K562 (cell line): ENCODE results near the gene DDIT3. TPM values are rescaled to one million over a fixed set of nuclear protein-coding genes. Genes with fewer than 3 reads are reported as not detected.

Experiments used
- ADNP ChIP-seq: fragments of 200-800 bp; sonication (Bioruptor generic); IDR thresholded peaks from 2 replicates; pipeline ENCODE4 v1.6.1; 2016; ENCODE audit warnings: missing genetic modification characterization, missing compliant biosample characterization
- ARNT ChIP-seq, 2 experiments: fragments of 450-650 bp; IDR thresholded peaks; 2 replicates each; pipeline ENCODE4 v1.6.1; 2016; ENCODE audit warnings: mild to moderate bottlenecking in 1 of 2
- BCOR ChIP-seq: fragments of 450-650 bp; IDR thresholded peaks from 2 replicates; pipeline ENCODE4 v1.6.1; 2016
- NFATC3 ChIP-seq: fragments of 450-650 bp; IDR thresholded peaks from 2 replicates; pipeline ENCODE4 v1.6.1; 2017; ENCODE audit warnings: mild to moderate bottlenecking
- PHF20 ChIP-seq: fragments of 450-650 bp; IDR thresholded peaks from 2 replicates; pipeline ENCODE4 v1.6.1; 2018; ENCODE audit not compliant: partially characterized antibody
- RBM22 ChIP-seq: fragments of 200-400 bp; formaldehyde crosslinking; IDR thresholded peaks from 2 replicates; pipeline ENCODE4 v1.6.1; 2018; ENCODE audit warnings: low read length, low read depth; ENCODE audit not compliant: poor library complexity, severe bottlenecking
- SETDB1 ChIP-seq: IDR thresholded peaks from one replicate; pipeline ENCODE4 v1.6.1; 2012; ENCODE audit warnings: low read length, control low read depth, inconsistent platforms
- TAF9B ChIP-seq: fragments of 450-650 bp; IDR thresholded peaks from 2 replicates; pipeline ENCODE4 v1.6.1; 2018; ENCODE audit warnings: mild to moderate bottlenecking; ENCODE audit not compliant: partially characterized antibody
- TOE1 ChIP-seq, 2 experiments: fragments of 450-650 bp in 1 of 2; sonication (generic) in 1 of 2; formaldehyde crosslinking in 1 of 2; IDR thresholded peaks; 2 replicates each; pipeline versions ENCODE4 v1.7.1 to v1.8.0; 2016 to 2022; ENCODE audit warnings: borderline replicate concordance in 2 of 2, mild to moderate bottlenecking in 2 of 2, antibody characterized with exemption in 1 of 2, inconsistent platforms in 1 of 2, low read depth in 1 of 2, missing genetic modification reagents in 1 of 2, moderate library complexity in 1 of 2
- WHSC1 ChIP-seq: IDR thresholded peaks from one replicate; pipeline ENCODE4 v1.6.1; 2012; ENCODE audit warnings: low read length, control low read depth, inconsistent platforms
- YBX1 ChIP-seq: fragments of 450-650 bp; IDR thresholded peaks from 2 replicates; pipeline ENCODE4 v1.7.1; 2016; ENCODE audit warnings: mild to moderate bottlenecking
- ZNF174 ChIP-seq: fragments of 250-450 bp; sonication (Bioruptor Pico); IDR thresholded peaks from 2 replicates; pipeline ENCODE4 v1.4.0; 2020; ENCODE audit warnings: mild to moderate bottlenecking
- polyA plus RNA-seq, 8 experiments: library from polyadenylated mRNA; depleted of rRNA in 4 of 8; stranded (reverse) in 5 of 8; unstranded in 3 of 8; fragments of >200 nt; fragmentation: Nextera tagmentation in 2 of 8; fragmentation: Illumina TruSeq in 1 of 8; extraction: Ambion mirVana in 2 of 8; extraction: Trizol in 1 of 8; gene quantifications; 2 replicates each; pipeline versions ENCODE4 v1.2.1 to v1.2.3, GENCODE V29; 2011 to 2014; ENCODE audit warnings: inconsistent platforms in 1 of 8, missing spikeins in 1 of 8
- total RNA-seq, 7 experiments: library from RNA; depleted of rRNA in 6 of 7; stranded (reverse); fragments of >200 nt in 6 of 7; fragmentation: Illumina TruSeq in 2 of 7; extraction: Trizol in 2 of 7; gene quantifications; 2 replicates each; pipeline versions ENCODE4 v1.2.1 to v1.2.3, GENCODE V29; 2011 to 2021; ENCODE audit warnings: low replicate concordance in 1 of 7
- TF ChIP-seq, protein P1 (sequence below): fragments of 250-450 bp; sonication (Bioruptor Pico); IDR thresholded peaks from 2 replicates; pipeline ENCODE4 v1.4.0; 2020
- TF ChIP-seq, protein P2 (sequence below): fragments of 250-450 bp; sonication (Bioruptor Pico); IDR thresholded peaks from 2 replicates; pipeline ENCODE4 v1.9.0; 2021; ENCODE audit warnings: mild to moderate bottlenecking
- TF ChIP-seq, protein P3 (sequence below), 2 experiments: fragments of 450-650 bp in 1 of 2; IDR thresholded peaks; 2 replicates each; pipeline ENCODE4 v1.6.1; 2011 to 2017; ENCODE audit warnings: low read depth in 2 of 2, antibody characterized with exemption in 1 of 2, borderline replicate concordance in 1 of 2, low read length in 1 of 2, mild to moderate bottlenecking in 1 of 2, mixed read lengths in 1 of 2; ENCODE audit not compliant: control insufficient read depth in 1 of 2

The DDIT3 gene
- total and polyA plus RNA-seq, 9 of the 15 experiments (the other 6 are each of a cell fraction or from before 2014, with no cell fraction given), result 59.1 to 272 (median 89.9) TPM

DNA sequence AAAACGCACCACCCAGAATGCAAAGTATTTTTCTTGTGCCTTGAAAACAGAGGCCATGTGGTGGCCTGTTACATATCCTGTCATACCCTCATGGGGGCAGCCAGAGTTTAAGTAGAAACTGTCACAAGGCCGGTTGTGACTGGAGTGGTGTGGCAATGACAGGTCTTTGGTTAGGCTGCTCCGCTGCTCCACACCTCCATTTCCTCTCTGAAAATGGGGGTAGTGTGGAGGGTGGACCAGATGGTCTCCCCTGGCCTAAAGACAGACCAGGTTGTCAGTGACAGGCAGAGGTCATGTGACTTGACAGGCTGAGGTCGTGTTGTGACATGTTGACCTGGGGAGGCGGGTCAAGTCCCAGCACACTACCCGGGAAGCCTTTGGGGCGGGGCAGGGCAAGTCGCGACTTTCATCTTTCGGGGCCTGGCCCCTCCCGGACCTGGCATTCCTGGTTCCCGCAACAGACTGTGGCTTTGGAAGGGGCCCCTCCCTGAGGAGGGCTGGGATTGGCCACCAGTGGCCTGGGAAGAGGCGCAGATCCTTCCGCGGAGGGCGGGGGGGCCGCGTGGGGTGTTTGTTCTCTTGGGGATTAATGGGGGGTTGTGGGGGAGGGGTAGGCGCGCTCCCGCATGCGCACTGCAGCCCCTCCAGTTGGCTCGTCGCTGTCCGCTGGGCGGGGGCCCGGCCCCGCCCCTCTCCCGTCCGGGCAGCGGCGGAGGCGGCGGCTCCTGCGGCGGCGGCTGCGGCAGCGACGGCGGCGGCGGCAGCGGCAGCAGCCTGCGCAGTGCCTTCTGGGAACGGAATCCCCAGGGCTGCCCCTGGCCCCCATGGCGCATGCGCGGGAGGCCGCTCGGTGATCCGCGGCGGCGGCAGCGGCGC lies 1.9 kb upstream of the DDIT3 start, which contains the start of gene MBD6 (continued):
- TF ChIP-seq, protein P1, sequence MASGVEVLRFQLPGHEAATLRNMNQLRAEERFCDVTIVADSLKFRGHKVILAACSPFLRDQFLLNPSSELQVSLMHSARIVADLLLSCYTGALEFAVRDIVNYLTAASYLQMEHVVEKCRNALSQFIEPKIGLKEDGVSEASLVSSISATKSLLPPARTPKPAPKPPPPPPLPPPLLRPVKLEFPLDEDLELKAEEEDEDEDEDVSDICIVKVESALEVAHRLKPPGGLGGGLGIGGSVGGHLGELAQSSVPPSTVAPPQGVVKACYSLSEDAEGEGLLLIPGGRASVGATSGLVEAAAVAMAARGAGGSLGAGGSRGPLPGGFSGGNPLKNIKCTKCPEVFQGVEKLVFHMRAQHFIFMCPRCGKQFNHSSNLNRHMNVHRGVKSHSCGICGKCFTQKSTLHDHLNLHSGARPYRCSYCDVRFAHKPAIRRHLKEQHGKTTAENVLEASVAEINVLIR (CRISPR knock-in tag), result 0 out of 2 replicates have a peak, but pooled peaks have one; percentile 30
- peak; percentile 78; the same call in 1 of the 2 replicates for TF ChIP-seq NFATC3
- TF ChIP-seq ZNF174, result no peak
- no peak for TF ChIP-seq YBX1
- no peak for TF ChIP-seq SETDB1
- peak in 1 of 2 experiments; percentile 88; a peak in 3 of 4 replicates for TF ChIP-seq ARNT (IDR thresholded peaks at IDR 0.05)
- TF ChIP-seq ADNP, result no peak
- peak; percentile 92 for TF ChIP-seq TAF9B
- peak; percentile 99 for TF ChIP-seq TOE1 (IDR thresholded peaks at IDR 0.05; ENCODE audit: borderline replicate concordance)
- no peak for TF ChIP-seq TOE1 (CRISPR knock-in tag; IDR thresholded peaks at IDR 0.05; ENCODE audit: borderline replicate concordance, low read depth)
- no peak for TF ChIP-seq PHF20
- TF ChIP-seq, protein P2, sequence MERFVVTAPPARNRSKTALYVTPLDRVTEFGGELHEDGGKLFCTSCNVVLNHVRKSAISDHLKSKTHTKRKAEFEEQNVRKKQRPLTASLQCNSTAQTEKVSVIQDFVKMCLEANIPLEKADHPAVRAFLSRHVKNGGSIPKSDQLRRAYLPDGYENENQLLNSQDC (CRISPR knock-in tag), result 0 out of 2 replicates have a peak, but pooled peaks have one; percentile 5
- TF ChIP-seq WHSC1, result no peak
- TF ChIP-seq, protein P3, sequence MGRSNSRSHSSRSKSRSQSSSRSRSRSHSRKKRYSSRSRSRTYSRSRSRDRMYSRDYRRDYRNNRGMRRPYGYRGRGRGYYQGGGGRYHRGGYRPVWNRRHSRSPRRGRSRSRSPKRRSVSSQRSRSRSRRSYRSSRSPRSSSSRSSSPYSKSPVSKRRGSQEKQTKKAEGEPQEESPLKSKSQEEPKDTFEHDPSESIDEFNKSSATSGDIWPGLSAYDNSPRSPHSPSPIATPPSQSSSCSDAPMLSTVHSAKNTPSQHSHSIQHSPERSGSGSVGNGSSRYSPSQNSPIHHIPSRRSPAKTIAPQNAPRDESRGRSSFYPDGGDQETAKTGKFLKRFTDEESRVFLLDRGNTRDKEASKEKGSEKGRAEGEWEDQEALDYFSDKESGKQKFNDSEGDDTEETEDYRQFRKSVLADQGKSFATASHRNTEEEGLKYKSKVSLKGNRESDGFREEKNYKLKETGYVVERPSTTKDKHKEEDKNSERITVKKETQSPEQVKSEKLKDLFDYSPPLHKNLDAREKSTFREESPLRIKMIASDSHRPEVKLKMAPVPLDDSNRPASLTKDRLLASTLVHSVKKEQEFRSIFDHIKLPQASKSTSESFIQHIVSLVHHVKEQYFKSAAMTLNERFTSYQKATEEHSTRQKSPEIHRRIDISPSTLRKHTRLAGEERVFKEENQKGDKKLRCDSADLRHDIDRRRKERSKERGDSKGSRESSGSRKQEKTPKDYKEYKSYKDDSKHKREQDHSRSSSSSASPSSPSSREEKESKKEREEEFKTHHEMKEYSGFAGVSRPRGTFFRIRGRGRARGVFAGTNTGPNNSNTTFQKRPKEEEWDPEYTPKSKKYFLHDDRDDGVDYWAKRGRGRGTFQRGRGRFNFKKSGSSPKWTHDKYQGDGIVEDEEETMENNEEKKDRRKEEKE (IDR thresholded peaks at IDR 0.05; ENCODE audit: borderline replicate concordance in 1 of 2, control insufficient read depth in 1 of 2, low read depth in 2 of 2, low read length in 1 of 2), result no peak
- no peak for TF ChIP-seq RBM22
- TF ChIP-seq BCOR, result peak; percentile 58; the same call in 1 of the 2 replicates
